Fibroblast of lung (primary cell): Measurements from ENCODE around the gene TOMM70.

Source experiments
- CTCF ChIP-seq, 2 donors: IDR thresholded peaks in 1 of 2; conservative IDR thresholded peaks in 1 of 2; 1 replicate in 1 of 2; 2 replicates in 1 of 2; pipeline ENCODE4 v1.5.1; 2011 to 2012; ENCODE audit warnings: low read length in 2 of 2, control low read depth in 1 of 2, inconsistent platforms in 1 of 2, low read depth in 1 of 2, mild to moderate bottlenecking in 1 of 2
- EZH2 ChIP-seq: IDR thresholded peaks from 2 replicates; pipeline ENCODE4 v1.5.1; 2012; ENCODE audit warnings: low read length, control low read depth, mild to moderate bottlenecking; ENCODE audit errors: missing control alignments

DNA sequence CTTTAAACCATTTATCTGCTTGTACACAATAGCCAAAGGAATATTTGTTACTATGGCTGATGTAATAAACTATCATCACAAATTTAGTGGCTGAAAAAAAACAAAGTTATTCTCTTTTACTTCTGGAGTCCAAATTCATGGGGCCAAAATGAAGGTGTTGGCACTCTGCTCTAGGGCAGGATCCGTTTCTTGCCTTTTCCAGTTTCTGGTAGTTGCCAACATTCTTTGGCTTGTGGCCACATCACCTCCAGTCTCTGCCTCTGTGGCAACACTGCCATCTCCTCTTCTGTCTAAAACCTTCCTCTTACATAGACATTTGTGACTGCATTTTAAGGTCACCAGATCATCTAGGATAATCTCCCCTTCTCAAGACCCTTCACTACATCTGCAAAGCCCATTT is 39.0 kb downstream of the TOMM70 start:
- TF ChIP-seq CTCF (conservative IDR thresholded peaks at IDR 0.05 in 1 of 2, IDR thresholded peaks at IDR 0.05 in 1 of 2; ENCODE audit: low read depth in 1 of 2, low read length in 2 of 2) (no peak), EZH2 (no peak)
